CD4-positive, alpha-beta T cell (primary cell): ENCODE measurements around the gene INTS6. TPM values are rescaled to one million over a fixed set of nuclear protein-coding genes. Genes with fewer than 3 reads are reported as not detected.

ENCODE experiments used
- ATAC-seq: fragments of 200-7000 bp; cut with Tn5 transposase; one replicate; pipeline ENCODE4 v1.10.0; 2022; ENCODE audit warnings: mild to moderate bottlenecking; ENCODE audit not compliant: poor library complexity
- CTCF ChIA-PET: fragments of 350-600 bp; sonication (Branson Sonifier 250); formaldehyde crosslinking; loops from one replicate; lab custom pipeline; 2021; ENCODE audit warnings: antibody characterized with exemption, inconsistent platforms; lab: Charles Lee
- POLR2A ChIA-PET: fragments of 350-600 bp; sonication (Branson Sonifier 250); formaldehyde crosslinking; loops from one replicate; lab custom pipeline; 2021; ENCODE audit warnings: antibody characterized with exemption, inconsistent platforms; lab: Charles Lee
- DNase-seq, 14 experiments: peaks; one replicate each; pipeline ENCODE4 v3.0.0-alpha.2; 2013 to 2020; ENCODE audit warnings: mixed read lengths in 2 of 14
- H3K27ac ChIP-seq, 2 donors: one replicate each; pipeline versions ENCODE4 v1.5.1 to v1.7.0; 2013; ENCODE audit warnings: low read length in 2 of 2, low read depth in 1 of 2, mild to moderate bottlenecking in 1 of 2
- H3K27me3 ChIP-seq, 2 experiments: 1 replicate in 1 of 2; 2 replicates in 1 of 2; pipeline versions ENCODE4 v1.6.1 to v1.7.0; 2013; ENCODE audit warnings: low read length in 2 of 2, control low read depth in 1 of 2, mild to moderate bottlenecking in 1 of 2, moderate library complexity in 1 of 2; ENCODE audit not compliant: insufficient read depth in 2 of 2, control insufficient read depth in 1 of 2
- H3K36me3 ChIP-seq: one replicate; pipeline ENCODE4 v1.6.1; 2013; ENCODE audit warnings: low read length, control low read depth; ENCODE audit not compliant: insufficient read depth
- H3K4me1 ChIP-seq: one replicate; pipeline ENCODE4 v1.6.1; 2013; ENCODE audit warnings: low read length, control low read depth; ENCODE audit not compliant: insufficient read depth
- H3K4me3 ChIP-seq: one replicate; pipeline ENCODE4 v1.5.1; 2013; ENCODE audit warnings: mild to moderate bottlenecking, low read length, moderate library complexity
- H3K9me3 ChIP-seq, 2 experiments: 1 replicate in 1 of 2; 2 replicates in 1 of 2; pipeline versions ENCODE4 v1.6.1 to v1.7.0; 2013; ENCODE audit warnings: low read length in 2 of 2, mild to moderate bottlenecking in 2 of 2, control low read depth in 1 of 2, moderate library complexity in 1 of 2; ENCODE audit not compliant: control insufficient read depth in 1 of 2, insufficient read depth in 1 of 2
- H3K27ac Mint-ChIP-seq: one replicate; pipeline ENCODE4 v1.8.0; 2020; ENCODE audit warnings: mixed read lengths
- H3K27me3 Mint-ChIP-seq: one replicate; pipeline ENCODE4 v1.8.0; 2021; ENCODE audit warnings: mixed read lengths
- H3K36me3 Mint-ChIP-seq: one replicate; pipeline ENCODE4 v1.8.0; 2021; ENCODE audit warnings: low read depth, mixed read lengths
- H3K4me1 Mint-ChIP-seq: one replicate; pipeline ENCODE4 v1.8.0; 2021; ENCODE audit warnings: low read depth, mixed read lengths
- H3K4me3 Mint-ChIP-seq: one replicate; pipeline ENCODE4 v1.8.0; 2020; ENCODE audit warnings: mild to moderate bottlenecking, mixed read lengths
- H3K9me3 Mint-ChIP-seq: one replicate; pipeline ENCODE4 v1.8.0; 2020; ENCODE audit warnings: mixed read lengths
- CTCF ChIP-seq: fragments of 200-600 bp; IDR thresholded peaks from one replicate; pipeline ENCODE4 v1.8.0; 2022; ENCODE audit warnings: antibody characterized with exemption, mild to moderate bottlenecking
- intact Hi-C, 2 experiments: fragments of 100-400 bp; cut with DNase I in 1 of 2; cut with micrococcal nuclease in 1 of 2; formaldehyde crosslinking; loops; one replicate each; pipeline versions ENCODE4 v1.15.1 to v1.9.0; 2023 to 2025; cut with DNase I, micrococcal nuclease
- microRNA-seq: library from miRNA; unstranded; fragments of <30 nt; microRNA quantifications from one replicate; pipeline ENCODE4 v1.2.0, GENCODE V29; 2021; ENCODE audit warnings: borderline microRNAs expressed, borderline replicate concordance
- total RNA-seq, 174 experiments: library from RNA in 2 of 174; stranded (reverse) in 2 of 174; gene quantifications; one replicate each; pipeline ENCODE4 v1.2.3 and lab custom pipeline; 2021 to 2026

Gene INTS6
- total RNA-seq, 2 experiments from 2014 or later: 40.8 to 45.8 TPM

DNA sequence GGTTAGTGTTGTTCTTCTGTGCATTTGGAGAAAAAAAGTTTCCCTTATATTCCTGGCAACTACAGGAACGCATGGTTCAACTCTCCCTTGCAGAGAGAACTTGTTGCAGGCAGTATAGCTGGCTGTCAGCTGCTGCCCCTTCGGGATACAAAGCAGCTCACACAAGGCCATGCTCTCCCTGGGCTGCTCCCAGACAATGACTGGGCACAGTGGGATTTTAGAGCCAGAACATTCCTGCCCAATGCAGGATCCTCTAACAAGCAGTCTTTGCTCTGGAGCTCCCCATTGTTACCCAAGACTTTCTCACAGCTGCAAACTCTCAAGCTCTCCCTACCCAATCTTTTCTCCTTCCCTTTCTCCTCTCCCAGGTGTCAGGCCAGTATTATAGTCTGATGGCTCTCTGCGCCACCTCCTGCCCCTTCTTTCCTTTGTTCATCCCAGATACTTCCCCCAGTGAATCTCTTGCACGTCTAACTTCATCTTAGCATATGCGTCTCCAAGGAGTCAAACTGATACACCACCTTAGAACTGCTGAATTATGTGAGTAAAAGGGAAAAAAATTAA is 140.8 kb downstream of the INTS6 start:
- DNase-seq (no peak), ATAC-seq (no peak)
- Mint-ChIP-seq H3K36me3 (no peaks in the 10 kb centered on the region), H3K9me3 (no peaks in the 10 kb centered on the region), H3K27ac (no peak overlapping the region), H3K4me1 (no peaks in the 10 kb centered on the region), H3K4me3 (no peak overlapping the region), H3K27me3 (no peaks in the 10 kb centered on the region)
- TF ChIP-seq CTCF: no peak
- POLR2A ChIA-PET: no interaction called here
- Histone ChIP-seq H3K27me3 (peaks cover 0 to 7% of the 10 kb centered on the region in 2 experiments), H3K9me3 (no peaks in the 10 kb centered on the region), H3K4me1 (no peaks in the 10 kb centered on the region), H3K36me3 (no peaks in the 10 kb centered on the region), H3K27ac (no peak overlapping the region), H3K4me3 (no peak overlapping the region)
- intact Hi-C loops: no loop called here
- CTCF ChIA-PET: no interaction called here

Small RNA genes within 50 kb of the gene (microRNA-seq; reads per million reads assigned to microRNA genes)
- not detected for gene MIR5693

Other genes with a start within 250 kb of the INTS6 start
- not detected for gene FAM124A, start 230.6 kb downstream of the INTS6 start, total RNA-seq
- not detected for gene SERPINE3, start 113.3 kb downstream of the INTS6 start, total RNA-seq
- 10 to 100 TPM; 21.4 to 21.9 TPM for gene WDFY2, start 131.4 kb upstream of the INTS6 start, total RNA-seq